MCF 10A (cell line): ENCODE results near the gene ST3GAL5. TPM values are rescaled to one million over a fixed set of nuclear protein-coding genes. Genes with fewer than 3 reads are reported as not detected.

Experiments
- BruUV-seq: library from RNA; stranded (reverse); fragments of 400-500 nt; replicated peaks from 2 replicates; lab custom pipeline; 2021; lab: Mats Ljungman, UMichigan
- CTCF ChIA-PET: fragments of 300-600 bp; sonication (Branson Sonifier 250); formaldehyde crosslinking; extraction: SDS; loops from one replicate; lab custom pipeline; 2021; ENCODE audit warnings: antibody characterized with exemption, inconsistent platforms; lab: Yijun Ruan, JAX
- POLR2A ChIA-PET: fragments of 300-600, 350-650 bp; sonication (Branson Sonifier 250); formaldehyde crosslinking; extraction: SDS; loops from one replicate; lab custom pipeline; 2020; ENCODE audit warnings: antibody characterized with exemption, inconsistent platforms; lab: Yijun Ruan, JAX
- DNase-seq: peaks from one replicate; pipeline ENCODE4 v3.0.0-alpha.2; 2018; ENCODE audit not compliant: unreplicated experiment
- H3K27ac Mint-ChIP-seq: one replicate; pipeline ENCODE4 v1.8.0; 2022; ENCODE audit warnings: mild to moderate bottlenecking, low read depth, mixed read lengths; ENCODE audit not compliant: unreplicated experiment
- H3K27me3 Mint-ChIP-seq: one replicate; pipeline ENCODE4 v1.8.0; 2022; ENCODE audit warnings: mixed read lengths; ENCODE audit not compliant: insufficient read depth, unreplicated experiment
- H3K36me3 Mint-ChIP-seq: one replicate; pipeline ENCODE4 v1.8.0; 2022; ENCODE audit warnings: mild to moderate bottlenecking, moderate library complexity, mixed read lengths; ENCODE audit not compliant: insufficient read depth, unreplicated experiment
- H3K4me1 Mint-ChIP-seq: one replicate; pipeline ENCODE4 v1.8.0; 2022; ENCODE audit warnings: mixed read lengths; ENCODE audit not compliant: insufficient read depth, unreplicated experiment
- H3K4me3 Mint-ChIP-seq: one replicate; pipeline ENCODE4 v1.8.0; 2022; ENCODE audit warnings: mild to moderate bottlenecking, moderate library complexity, mixed read lengths; ENCODE audit not compliant: unreplicated experiment
- H3K9me3 Mint-ChIP-seq: one replicate; pipeline ENCODE4 v1.8.0; 2022; ENCODE audit warnings: mixed read lengths; ENCODE audit not compliant: unreplicated experiment
- intact Hi-C: fragments of 100-400 bp; cut with micrococcal nuclease; formaldehyde crosslinking; loops from 2 replicates; pipeline ENCODE4 v1.14.1; 2022
- total RNA-seq: library from RNA; stranded (reverse); gene quantifications from 2 replicates; pipeline ENCODE4 v1.2.3, GENCODE V29; 2022
- TF ChIP-seq, protein P1 (sequence below): fragments of 200-600 bp; IDR thresholded peaks from one replicate; pipeline ENCODE4 v1.8.0; 2022; ENCODE audit warnings: antibody characterized with exemption, mild to moderate bottlenecking; ENCODE audit not compliant: unreplicated experiment

The ST3GAL5 gene
- total RNA-seq, 1 experiment from 2014 or later = 2.3 TPM

GRCh38 chr2:85892216-85892944, 3.6 kb upstream of the ST3GAL5 start:
- TF ChIP-seq, protein P1, sequence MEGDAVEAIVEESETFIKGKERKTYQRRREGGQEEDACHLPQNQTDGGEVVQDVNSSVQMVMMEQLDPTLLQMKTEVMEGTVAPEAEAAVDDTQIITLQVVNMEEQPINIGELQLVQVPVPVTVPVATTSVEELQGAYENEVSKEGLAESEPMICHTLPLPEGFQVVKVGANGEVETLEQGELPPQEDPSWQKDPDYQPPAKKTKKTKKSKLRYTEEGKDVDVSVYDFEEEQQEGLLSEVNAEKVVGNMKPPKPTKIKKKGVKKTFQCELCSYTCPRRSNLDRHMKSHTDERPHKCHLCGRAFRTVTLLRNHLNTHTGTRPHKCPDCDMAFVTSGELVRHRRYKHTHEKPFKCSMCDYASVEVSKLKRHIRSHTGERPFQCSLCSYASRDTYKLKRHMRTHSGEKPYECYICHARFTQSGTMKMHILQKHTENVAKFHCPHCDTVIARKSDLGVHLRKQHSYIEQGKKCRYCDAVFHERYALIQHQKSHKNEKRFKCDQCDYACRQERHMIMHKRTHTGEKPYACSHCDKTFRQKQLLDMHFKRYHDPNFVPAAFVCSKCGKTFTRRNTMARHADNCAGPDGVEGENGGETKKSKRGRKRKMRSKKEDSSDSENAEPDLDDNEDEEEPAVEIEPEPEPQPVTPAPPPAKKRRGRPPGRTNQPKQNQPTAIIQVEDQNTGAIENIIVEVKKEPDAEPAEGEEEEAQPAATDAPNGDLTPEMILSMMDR = no peak
- Mint-ChIP-seq H3K4me3 (no peak overlapping the region), H3K4me1 (peaks cover 25% of the 10 kb centered on the region), H3K27me3 (no peaks in the 10 kb centered on the region), H3K9me3 (no peaks in the 10 kb centered on the region), H3K27ac (no peak overlapping the region), H3K36me3 (no peaks in the 10 kb centered on the region)
- intact Hi-C loops = no loop called here
- no TSS peak for BruUV-seq
- no peak for DNase-seq
- POLR2A ChIA-PET = interaction anchor here (0.8 kb wide), 1 partner anchor 11 kb away, joined by 4 read pairs; no protein-coding TSS in a partner anchor
- CTCF ChIA-PET = no interaction called here

- Mint-ChIP-seq H3K4me1 (peaks cover 39% of the 10 kb centered on the region), H3K4me3 (no peak overlapping the region), H3K9me3 (no peaks in the 10 kb centered on the region), H3K36me3 (no peaks in the 10 kb centered on the region), H3K27ac (no peak overlapping the region), H3K27me3 (no peaks in the 10 kb centered on the region)
- DNase-seq = no peak
- ChIA-PET POLR2A (interaction anchor here (0.6 to 1.2 kb wide), 2 partner anchors 18 to 248 kb away, joined by 3 to 4 read pairs; no protein-coding TSS in a partner anchor), CTCF (interaction anchor here (0.7 to 5.6 kb wide), 8 partner anchors 13 to 191 kb away, joined by 3 to 65 read pairs (median 4); no protein-coding TSS in a partner anchor)
- TF ChIP-seq, protein P1 = no peak
- no TSS peak for BruUV-seq
- intact Hi-C loops = no loop called here
These were observed 1.9 kb upstream of the ST3GAL5 start for GRCh38 chr2:85890522-85891176.

DNA sequence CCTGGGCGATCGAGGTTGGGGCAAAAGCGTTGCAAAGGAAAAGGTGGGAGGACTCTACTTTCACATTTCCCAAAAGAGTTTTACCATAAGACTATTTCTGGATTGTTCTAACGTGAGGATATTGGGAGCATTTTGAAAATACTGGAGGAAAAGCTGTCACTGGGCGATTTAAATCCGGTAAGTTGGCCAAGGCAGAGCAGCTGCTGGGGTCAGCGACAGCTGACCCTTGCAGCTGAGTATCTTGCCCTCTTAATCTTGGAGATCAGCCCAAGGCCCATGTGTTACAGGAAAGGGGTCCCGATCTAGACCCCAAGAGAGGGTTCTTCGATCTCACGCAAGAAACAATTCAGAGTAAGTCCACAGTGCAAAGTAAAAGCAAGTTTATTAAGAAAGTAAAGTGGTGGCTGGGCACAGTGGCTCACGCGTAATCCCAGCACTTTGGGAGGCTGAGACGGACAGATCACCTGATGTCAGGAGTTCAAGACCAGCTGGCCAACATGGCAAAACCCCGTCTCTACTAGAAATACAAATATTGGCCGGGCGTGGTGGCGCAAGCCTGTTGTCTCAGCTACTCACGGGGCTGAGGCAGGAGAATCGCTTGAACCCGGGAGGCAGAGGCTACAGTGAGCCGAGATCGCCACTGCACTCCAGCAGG, 964 bp upstream of the ST3GAL5 start:
- no TSS peak for BruUV-seq
- Mint-ChIP-seq H3K27ac (no peak overlapping the region), H3K9me3 (no peaks in the 10 kb centered on the region), H3K4me3 (peak overlapping the region; percentile 90), H3K4me1 (peaks cover 39% of the 10 kb centered on the region), H3K36me3 (no peaks in the 10 kb centered on the region), H3K27me3 (no peaks in the 10 kb centered on the region)
- no peak for DNase-seq
- intact Hi-C loops = loop anchor here (1.0 to 5.0 kb wide), 2 partner anchors 62 to 133 kb away; no protein-coding TSS in a partner anchor
- TF ChIP-seq, protein P1 = no peak
- CTCF ChIA-PET = interaction anchor here (0.6 to 5.6 kb wide), 36 partner anchors 11 to 221 kb away, joined by 3 to 65 read pairs (median 4); partner anchors contain the start of genes POLR1A and PTCD3
- POLR2A ChIA-PET = interaction anchor here (0.6 to 1.5 kb wide), 13 partner anchors 12 to 428 kb away, joined by 3 to 6 read pairs (median 3); partner anchors contain the start of gene POLR1A
